Stimulated activated CD8-positive, alpha-beta memory T cell treated with anti-CD3 and anti-CD28 coated beads, Interleukin-4, amount 100 ng/mL, for 24 hours (primary cell): ENCODE results near the gene CHCHD6.

Experiments
- DNase-seq: peaks from one replicate; pipeline ENCODE4 v3.0.0-alpha.2; 2020; ENCODE audit warnings: low read depth

Gene CHCHD6

GRCh38 chr3:126896067-126896441 lies 192.0 kb downstream of the CHCHD6 start:
- DNase-seq = no peak

GRCh38 chr3:126896968-126897367 lies 192.9 kb downstream of the CHCHD6 start:
- no peak for DNase-seq

- no peak for DNase-seq
Observed at GRCh38 chr3:126897943-126898342, 193.9 kb downstream of the CHCHD6 start.

GRCh38 chr3:126900859-126901540 lies 197.0 kb downstream of the CHCHD6 start:
- DNase-seq = no peak

GRCh38 chr3:126901631-126902030 lies 197.6 kb downstream of the CHCHD6 start:
- no peak for DNase-seq

- DNase-seq = no peak
Observed at GRCh38 chr3:126903521-126903920, 199.5 kb downstream of the CHCHD6 start.

GRCh38 chr3:126907557-126907956 lies 203.5 kb downstream of the CHCHD6 start:
- no peak for DNase-seq

DNA sequence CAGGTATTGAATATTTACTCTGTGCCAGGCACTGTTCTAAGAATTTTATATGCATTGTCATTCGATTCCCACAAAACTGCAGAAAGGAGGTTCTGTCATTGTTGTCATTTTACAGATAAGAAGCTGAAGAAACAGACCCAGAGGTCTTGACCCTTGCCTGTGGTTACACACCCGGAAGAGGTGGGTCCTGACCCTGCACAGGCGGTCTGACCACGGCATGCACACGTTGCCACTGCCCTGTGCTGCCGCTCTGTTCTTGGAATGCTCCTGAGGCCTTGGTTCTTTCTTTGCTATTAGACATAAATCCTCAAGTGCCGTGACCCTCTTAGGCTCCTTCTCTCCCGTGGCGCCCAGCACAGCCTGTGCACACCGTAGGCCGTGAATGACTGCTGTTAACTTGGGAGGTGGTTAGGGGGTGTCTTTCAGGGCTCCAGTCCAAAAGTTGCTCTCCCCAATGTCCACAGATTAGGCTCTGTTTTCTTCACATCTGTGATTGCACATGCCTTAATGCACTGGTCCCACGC lies 204.8 kb downstream of the CHCHD6 start:
- DNase-seq = no peak

DNA sequence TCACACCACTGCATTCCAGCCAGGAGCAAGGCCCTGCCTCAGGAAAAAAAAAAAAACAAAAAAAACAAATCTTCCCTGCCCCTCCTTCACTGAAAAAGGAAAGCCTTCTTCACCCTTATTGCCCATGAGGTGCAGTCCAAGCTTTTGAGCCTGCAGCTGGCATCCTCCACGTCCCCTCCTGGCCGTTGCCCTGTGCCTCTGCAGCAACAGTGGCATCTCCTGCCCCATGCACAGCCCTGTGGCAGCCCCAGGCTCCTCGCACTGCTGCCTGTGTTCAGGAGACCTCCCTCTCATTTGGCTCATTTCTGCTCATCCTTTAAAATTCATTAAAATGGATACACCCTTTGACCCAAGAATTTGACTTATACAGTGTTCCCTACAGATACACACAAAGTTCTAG lies 206.2 kb downstream of the CHCHD6 start:
- DNase-seq = no peak

DNA sequence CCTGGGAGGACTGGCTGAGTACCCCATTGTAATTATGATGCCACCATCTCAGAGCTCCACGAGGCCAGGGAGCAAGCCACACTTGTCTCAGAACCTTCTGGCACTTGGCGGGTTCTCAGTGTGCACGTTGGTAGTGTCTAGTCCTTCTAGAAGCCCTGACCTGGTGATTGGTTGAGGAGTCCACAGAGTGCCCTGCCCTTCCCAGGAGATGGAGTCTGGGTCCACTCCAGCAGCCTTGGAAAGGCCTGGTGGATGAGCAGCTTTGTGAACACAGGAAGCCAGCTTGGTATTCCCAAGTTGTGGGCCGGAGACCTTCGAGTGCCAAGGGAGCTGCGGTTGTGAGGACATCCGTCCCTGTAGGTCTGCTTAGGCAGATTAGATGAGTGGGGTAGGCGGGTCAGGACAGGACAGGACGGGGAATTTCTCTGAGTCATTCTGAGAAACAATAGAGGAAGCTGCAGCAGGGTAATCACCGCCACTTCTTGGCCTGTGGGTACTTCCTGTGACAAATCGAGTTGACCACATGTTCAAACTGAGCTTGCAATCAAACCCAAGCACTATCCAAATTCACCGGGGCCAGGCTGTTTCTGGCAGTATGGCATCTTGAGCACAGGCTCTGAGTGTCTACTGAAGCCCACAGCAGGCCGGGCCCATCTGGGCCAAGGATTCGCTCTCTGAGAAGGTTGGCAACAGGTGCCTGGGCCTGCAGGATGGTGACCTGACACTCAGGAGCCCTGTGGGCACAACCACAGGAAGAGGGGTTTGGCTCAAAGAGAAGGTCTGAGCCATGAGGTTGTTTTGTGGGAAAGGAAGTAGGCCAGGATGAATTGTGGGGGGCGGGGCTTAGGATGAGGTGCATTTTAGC lies 207.4 kb downstream of the CHCHD6 start:
- peak; percentile 53 for DNase-seq

DNA sequence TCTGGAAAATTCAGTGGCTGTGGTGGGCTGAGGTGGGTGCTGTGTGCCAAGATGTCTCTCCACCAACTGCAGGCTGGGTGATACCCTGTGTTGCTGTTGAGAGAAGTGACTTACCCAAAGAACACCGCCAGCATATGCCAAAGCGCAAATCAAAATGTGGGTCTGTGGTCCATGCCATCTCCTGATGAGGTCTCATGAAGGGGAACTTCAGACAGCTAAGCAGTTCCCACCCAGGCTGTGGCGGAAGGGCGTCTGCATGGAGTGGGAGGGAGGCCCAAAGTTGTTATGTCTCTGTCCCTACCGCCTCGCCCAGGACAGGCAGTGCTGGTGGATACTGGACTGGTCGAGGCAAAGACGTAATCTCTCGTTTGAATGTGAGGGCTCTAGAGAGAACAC lies 208.0 kb downstream of the CHCHD6 start:
- DNase-seq = no peak

DNA sequence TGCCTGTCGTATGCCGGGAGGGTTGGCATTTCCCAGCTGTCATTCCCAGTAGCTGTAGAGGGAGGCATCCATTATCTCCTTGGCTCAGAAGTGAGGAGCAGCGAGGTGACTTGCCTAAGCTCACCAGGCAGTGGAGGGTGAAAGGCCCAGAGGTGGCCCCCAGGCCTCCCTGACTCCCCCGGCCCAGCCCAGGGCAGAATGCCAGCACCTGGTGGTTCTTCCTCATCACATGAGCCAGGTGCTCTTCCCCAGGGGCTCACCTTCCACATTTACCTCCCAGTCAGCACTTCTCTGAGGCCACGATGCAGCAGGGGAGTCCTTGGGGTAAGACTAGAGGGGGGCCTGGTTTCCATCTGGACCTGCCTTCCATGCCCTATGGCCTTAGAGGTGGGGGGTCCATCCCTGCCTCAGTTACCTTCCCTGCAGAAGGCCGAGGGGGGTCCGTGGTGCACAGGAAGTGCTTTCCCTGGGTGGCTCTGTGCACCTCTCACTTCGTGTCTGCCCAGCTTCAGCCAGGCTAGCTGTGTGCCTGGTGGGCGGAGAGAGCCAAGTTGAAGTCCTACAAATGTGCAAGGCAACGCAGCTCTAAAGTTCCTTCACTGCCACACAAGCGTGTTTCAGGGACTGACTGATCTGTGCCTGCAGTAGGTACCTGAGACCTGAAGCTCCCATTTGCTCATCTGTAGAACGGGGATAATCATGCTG lies 208.6 kb downstream of the CHCHD6 start:
- no peak for DNase-seq

DNA sequence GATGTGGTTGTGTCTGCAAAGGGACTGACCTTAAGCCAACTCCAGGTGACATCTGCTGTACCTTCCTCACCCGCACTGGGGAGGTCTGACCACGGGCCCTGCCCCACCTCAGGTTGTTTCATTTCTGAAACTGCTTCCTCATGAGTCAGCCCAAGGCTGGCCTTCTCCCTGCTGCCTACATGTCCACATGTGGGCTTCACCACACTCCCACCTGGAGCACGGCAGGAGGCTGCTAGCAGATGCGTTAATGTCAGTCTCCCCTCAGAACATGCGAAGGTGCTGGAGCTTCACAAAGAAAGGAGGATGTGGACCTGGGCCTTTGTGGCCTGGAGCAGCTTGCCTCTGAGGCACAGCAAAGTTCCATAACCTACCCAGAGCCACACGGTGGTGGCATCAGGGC lies 209.5 kb downstream of the CHCHD6 start:
- no peak for DNase-seq

GRCh38 chr3:126914226-126914625 lies 210.2 kb downstream of the CHCHD6 start:
- DNase-seq = no peak

- no peak for DNase-seq
Observed at GRCh38 chr3:126915015-126915414, 211.0 kb downstream of the CHCHD6 start.

DNA sequence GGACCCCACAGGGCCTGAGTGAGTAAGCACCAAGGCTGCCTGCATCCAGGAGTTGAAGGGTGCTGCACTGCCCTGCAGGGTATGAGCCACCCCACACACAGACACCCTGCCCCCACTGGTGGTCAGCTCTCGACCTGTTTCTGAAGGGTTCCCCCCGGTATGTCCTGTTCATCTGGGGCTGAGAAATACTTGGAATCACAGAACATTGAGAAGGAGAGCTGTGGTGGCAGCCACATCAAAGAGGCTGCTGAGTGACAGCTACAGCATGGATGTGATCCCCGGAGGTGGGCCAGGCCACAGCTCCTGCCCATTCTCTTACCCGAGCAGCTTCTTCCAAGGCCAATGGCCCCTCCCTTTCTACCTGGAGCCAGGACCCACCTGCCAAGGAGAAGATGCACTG lies 212.5 kb downstream of the CHCHD6 start:
- DNase-seq = no peak

- DNase-seq = no peak
Observed at GRCh38 chr3:126917232-126917804, 213.3 kb downstream of the CHCHD6 start.

DNA sequence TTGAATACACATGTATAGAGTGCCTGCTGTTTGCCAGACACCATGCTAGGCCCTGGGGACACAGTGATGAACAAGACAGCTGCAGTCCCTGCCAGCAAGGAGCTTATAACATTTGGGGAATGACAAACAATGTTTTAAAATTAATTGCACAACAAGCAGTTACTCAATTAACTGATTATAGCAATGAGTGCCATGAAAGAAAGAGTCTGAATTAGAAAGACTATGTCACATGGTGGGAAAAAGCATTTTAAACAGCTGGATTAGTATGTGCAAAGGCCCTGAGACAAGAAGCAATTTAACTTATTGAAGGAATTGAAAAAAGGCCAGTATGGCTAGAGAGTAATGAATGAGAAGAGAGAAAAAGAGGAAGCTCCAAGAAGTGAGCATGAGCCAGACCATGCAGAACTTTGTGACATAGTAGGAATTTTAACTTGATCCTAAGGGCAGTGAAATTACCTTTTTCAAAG lies 214.3 kb downstream of the CHCHD6 start:
- DNase-seq = no peak

GRCh38 chr3:126921085-126921824 lies 217.2 kb downstream of the CHCHD6 start:
- DNase-seq = no peak

DNA sequence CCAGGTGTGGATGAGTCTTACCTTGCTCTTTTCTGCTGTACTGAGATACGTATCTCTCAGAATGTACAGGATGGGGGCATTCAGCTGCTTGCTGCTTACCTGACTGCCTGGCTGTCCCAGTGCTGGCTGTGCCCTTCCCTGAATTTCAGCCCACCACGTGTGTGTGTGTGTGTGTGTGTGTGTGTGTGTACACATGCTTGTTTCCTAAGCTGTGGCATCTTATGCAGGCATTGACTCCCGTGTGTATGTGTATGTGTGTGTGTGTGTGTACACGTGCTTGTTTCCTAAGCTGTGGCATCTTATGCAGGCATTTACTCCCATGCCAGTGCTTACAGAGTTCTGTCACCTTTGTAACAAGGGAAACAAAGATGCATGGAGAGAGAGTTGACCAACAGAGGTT lies 218.4 kb downstream of the CHCHD6 start:
- DNase-seq = no peak

DNA sequence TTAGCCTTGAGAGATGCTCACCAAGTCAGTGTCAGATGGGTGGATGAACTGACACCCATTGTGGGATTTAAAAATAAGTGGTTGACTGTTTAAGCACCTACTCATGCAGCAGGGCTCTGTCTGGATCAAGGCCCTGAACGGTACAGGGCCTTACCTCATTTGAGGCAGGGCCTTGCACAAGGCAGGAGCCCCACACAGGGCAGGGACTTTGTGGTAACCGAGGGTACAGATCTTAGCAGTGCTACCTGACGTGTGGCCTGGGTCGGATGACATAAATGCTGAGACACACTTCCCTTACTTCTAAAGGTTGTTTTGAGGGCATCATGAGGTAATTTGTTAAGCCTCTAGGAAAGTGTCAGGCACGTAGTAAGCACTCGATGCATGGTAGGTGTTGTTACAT lies 219.4 kb downstream of the CHCHD6 start:
- DNase-seq = no peak

GRCh38 chr3:126923895-126924294 lies 219.9 kb downstream of the CHCHD6 start:
- no peak for DNase-seq
